ENCODE results near the gene SNX30.

GRCh38 chr9:112728401-112728800 lies 22.2 kb upstream of the SNX30 start:
- TF ChIP-seq CTCF (IDR thresholded peaks at IDR 0.05), result no peak
- no peak for TF ChIP-seq POLR2A (IDR thresholded peaks at IDR 0.05)
